Activated naive CD8-positive, alpha-beta T cell treated with anti-CD3 and anti-CD28 coated beads, Interleukin-2, amount 10 ng/mL, durations not matched to agents 7 days and 5 days (primary cell): ENCODE measurements around the gene ZNF444. TPM values are rescaled to one million over a fixed set of nuclear protein-coding genes. Genes with fewer than 3 reads are reported as not detected.

Source experiments
- ATAC-seq: fragments of 150-1000 bp; cut with Tn5 transposase; one replicate; pipeline ENCODE4 v1.10.0; 2021; ENCODE audit warnings: low read depth, moderate library complexity
- POLR2A ChIA-PET: fragments of 350-600 bp; sonication (Branson Sonifier 250); formaldehyde crosslinking; loops from one replicate; lab custom pipeline; 2021; ENCODE audit warnings: antibody characterized with exemption; lab: Charles Lee
- DNase-seq: peaks from one replicate; pipeline ENCODE4 v3.0.0; 2021
- H3K27ac Mint-ChIP-seq: one replicate; pipeline ENCODE4 v1.8.0; 2022; ENCODE audit warnings: mild to moderate bottlenecking, mixed read lengths
- H3K27me3 Mint-ChIP-seq: one replicate; pipeline ENCODE4 v1.8.0; 2022; ENCODE audit warnings: mild to moderate bottlenecking, moderate library complexity, mixed read lengths
- H3K36me3 Mint-ChIP-seq: one replicate; pipeline ENCODE4 v1.8.0; 2021; ENCODE audit warnings: mild to moderate bottlenecking, mixed read lengths
- H3K4me1 Mint-ChIP-seq: one replicate; pipeline ENCODE4 v1.8.0; 2021; ENCODE audit warnings: mixed read lengths
- H3K4me3 Mint-ChIP-seq: one replicate; pipeline ENCODE4 v1.8.0; 2022; ENCODE audit warnings: mild to moderate bottlenecking, moderate library complexity, mixed read lengths
- H3K9me3 Mint-ChIP-seq: one replicate; pipeline ENCODE4 v1.8.0; 2021; ENCODE audit warnings: mixed read lengths
- total RNA-seq, 2 experiments: library from RNA; stranded (reverse); gene quantifications; one replicate each; pipeline ENCODE4 v1.2.3, GENCODE V29; 2021

Gene ZNF444
- total RNA-seq, 2 experiments from 2014 or later, result 31.7 to 37.4 TPM

- Mint-ChIP-seq H3K4me1 (peaks cover 25% of the 10 kb centered on the region), H3K9me3 (no peaks in the 10 kb centered on the region), H3K4me3 (peak overlapping the region; percentile 28), H3K27ac (peak overlapping the region; percentile 42), H3K36me3 (peaks cover 4% of the 10 kb centered on the region), H3K27me3 (no peaks in the 10 kb centered on the region)
- DNase-seq, result peak; percentile 47
- POLR2A ChIA-PET, result interaction anchor here (1.2 to 1.3 kb wide), 2 partner anchors 9 kb away, joined by 3 to 4 read pairs; partner anchors contain the start of gene ZNF787
- ATAC-seq, result peak; percentile 83
Measured at GRCh38 chr19:56111601-56112312, 29.3 kb upstream of the ZNF444 start.

DNA sequence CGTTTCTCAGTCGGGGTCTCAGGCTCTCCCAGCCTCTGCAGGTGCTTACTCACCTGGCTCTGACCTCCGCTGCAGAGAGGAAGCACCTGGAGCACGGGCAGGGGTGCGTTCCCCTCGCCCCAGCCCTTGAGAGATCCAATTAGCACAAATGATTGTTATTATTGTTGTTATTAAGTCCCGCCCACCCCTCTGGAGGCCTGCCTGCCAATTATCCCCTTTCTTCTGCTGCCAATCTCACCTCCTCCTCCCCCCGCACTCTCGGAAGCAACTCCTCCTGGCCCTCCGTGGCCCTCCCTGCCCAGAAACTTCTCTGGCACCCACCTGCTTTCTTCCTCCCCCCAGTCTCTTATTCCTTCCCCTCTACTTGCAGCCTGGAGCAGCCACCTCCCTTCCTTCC, 28.8 kb upstream of the ZNF444 start:
- no peaks in the 10 kb centered on the region for H3K27me3 Mint-ChIP-seq
- peaks cover 23% of the 10 kb centered on the region for H3K4me1 Mint-ChIP-seq
- ATAC-seq (no peak), DNase-seq (no peak)
- peak overlapping the region; percentile 73 for H3K27ac Mint-ChIP-seq
- POLR2A ChIA-PET, result interaction anchor here (1.2 kb wide), 1 partner anchor 8 kb away, joined by 4 read pairs; the partner anchor contains the start of gene ZNF787
- peaks cover 4% of the 10 kb centered on the region for H3K36me3 Mint-ChIP-seq
- H3K4me3 Mint-ChIP-seq, result no peak overlapping the region
- H3K9me3 Mint-ChIP-seq, result no peaks in the 10 kb centered on the region

GRCh38 chr19:56113074-56113632, 27.9 kb upstream of the ZNF444 start:
- Mint-ChIP-seq H3K27me3 (no peaks in the 10 kb centered on the region), H3K9me3 (no peaks in the 10 kb centered on the region), H3K36me3 (peaks cover 4% of the 10 kb centered on the region), H3K4me1 (peaks cover 23% of the 10 kb centered on the region), H3K27ac (no peak overlapping the region), H3K4me3 (peak overlapping the region; percentile 32)
- no peak for ATAC-seq
- no peak for DNase-seq
- POLR2A ChIA-PET, result no interaction called here

- H3K27ac Mint-ChIP-seq, result peak overlapping the region; percentile 64
Measured at GRCh38 chr19:56114051-56114777, 26.9 kb upstream of the ZNF444 start.

DNA sequence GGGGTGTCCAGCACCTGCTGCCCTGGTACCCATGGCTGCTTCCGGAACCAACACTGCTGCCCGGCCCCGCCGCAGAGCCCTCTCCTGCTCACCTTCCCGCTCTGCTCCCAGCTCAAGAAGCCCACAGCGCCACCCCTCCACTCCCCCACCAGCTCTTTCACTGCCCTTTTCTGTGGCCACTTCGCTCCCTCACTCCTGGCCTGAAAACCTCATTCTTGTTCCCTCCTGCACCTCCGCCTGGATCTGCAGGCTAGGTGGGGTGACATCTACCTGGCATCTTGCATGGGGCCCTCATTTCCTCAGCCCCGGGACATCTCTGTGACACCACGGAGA, 26.3 kb upstream of the ZNF444 start:
- Mint-ChIP-seq H3K9me3 (no peaks in the 10 kb centered on the region), H3K36me3 (peaks cover 4% of the 10 kb centered on the region), H3K27ac (peak overlapping the region; percentile 64), H3K4me3 (no peak overlapping the region), H3K4me1 (peaks cover 28% of the 10 kb centered on the region), H3K27me3 (no peaks in the 10 kb centered on the region)
- POLR2A ChIA-PET, result no interaction called here
- no peak for DNase-seq
- ATAC-seq, result no peak

More at GRCh38 chr19:56114051-56114777, 26.9 kb upstream of the ZNF444 start:
- no peak overlapping the region for H3K4me3 Mint-ChIP-seq
- H3K36me3 Mint-ChIP-seq, result peaks cover 4% of the 10 kb centered on the region
- POLR2A ChIA-PET, result no interaction called here
- DNase-seq, result no peak
- ATAC-seq, result no peak
- no peaks in the 10 kb centered on the region for H3K27me3 Mint-ChIP-seq
- H3K4me1 Mint-ChIP-seq, result peaks cover 23% of the 10 kb centered on the region
- H3K9me3 Mint-ChIP-seq, result no peaks in the 10 kb centered on the region

GRCh38 chr19:56115490-56115889, 25.6 kb upstream of the ZNF444 start:
- Mint-ChIP-seq H3K27ac (no peak overlapping the region), H3K4me1 (peaks cover 32% of the 10 kb centered on the region), H3K4me3 (no peak overlapping the region), H3K9me3 (no peaks in the 10 kb centered on the region), H3K36me3 (peaks cover 2% of the 10 kb centered on the region), H3K27me3 (no peaks in the 10 kb centered on the region)
- POLR2A ChIA-PET, result no interaction called here
- no peak for DNase-seq
- ATAC-seq, result no peak

- POLR2A ChIA-PET, result no interaction called here
- ATAC-seq (no peak), DNase-seq (no peak)
- Mint-ChIP-seq H3K36me3 (peaks cover 2% of the 10 kb centered on the region), H3K27ac (peak overlapping the region; percentile 18), H3K4me1 (peaks cover 33% of the 10 kb centered on the region), H3K9me3 (no peaks in the 10 kb centered on the region), H3K27me3 (no peaks in the 10 kb centered on the region), H3K4me3 (no peak overlapping the region)
Measured at GRCh38 chr19:56116606-56117005, 24.5 kb upstream of the ZNF444 start.

DNA sequence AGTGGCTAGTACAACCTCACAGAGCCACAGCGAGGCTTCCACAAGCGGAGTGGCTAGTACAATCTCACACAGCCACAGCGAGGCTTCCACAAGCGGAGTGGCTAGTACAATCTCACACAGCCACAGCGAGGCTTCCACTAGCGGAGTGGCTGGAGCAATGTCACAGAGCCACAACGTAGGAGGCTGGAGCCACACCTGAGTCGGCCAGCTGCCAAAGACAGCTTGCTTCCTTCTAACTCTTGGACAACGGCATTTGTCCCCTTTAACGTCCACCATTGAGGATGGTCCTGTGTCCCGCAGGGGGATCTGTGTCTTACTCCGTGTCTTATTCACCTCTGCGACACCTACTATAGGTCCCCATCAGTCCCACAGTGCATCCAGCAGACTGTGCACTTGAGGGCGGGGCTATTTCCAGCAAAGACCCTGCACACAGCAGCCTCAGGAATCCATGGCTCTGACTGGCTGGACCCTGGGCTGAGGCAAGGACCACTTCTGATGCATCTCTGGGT, 23.7 kb upstream of the ZNF444 start:
- POLR2A ChIA-PET, result no interaction called here
- Mint-ChIP-seq H3K27me3 (no peaks in the 10 kb centered on the region), H3K4me3 (no peak overlapping the region), H3K27ac (no peak overlapping the region), H3K9me3 (no peaks in the 10 kb centered on the region), H3K4me1 (peaks cover 35% of the 10 kb centered on the region), H3K36me3 (peaks cover 2% of the 10 kb centered on the region)
- ATAC-seq (no peak), DNase-seq (no peak)

- POLR2A ChIA-PET, result no interaction called here
- Mint-ChIP-seq H3K27me3 (no peaks in the 10 kb centered on the region), H3K4me3 (no peak overlapping the region), H3K36me3 (peaks cover under 1% of the 10 kb centered on the region), H3K27ac (no peak overlapping the region), H3K9me3 (no peaks in the 10 kb centered on the region), H3K4me1 (peaks cover 32% of the 10 kb centered on the region)
- no peak for DNase-seq
- ATAC-seq, result no peak
Measured at GRCh38 chr19:56117889-56118288, 23.2 kb upstream of the ZNF444 start.

- peak overlapping the region; percentile 91 for H3K4me3 Mint-ChIP-seq
- DNase-seq (no peak), ATAC-seq (no peak)
- peaks cover 28% of the 10 kb centered on the region for H3K4me1 Mint-ChIP-seq
- POLR2A ChIA-PET, result interaction anchor here (1.8 kb wide), 1 partner anchor 21 kb away, joined by 4 read pairs; the partner anchor contains the start of gene ZNF444
- peak overlapping the region; percentile 91 for H3K27ac Mint-ChIP-seq
- no peaks in the 10 kb centered on the region for H3K27me3 Mint-ChIP-seq
- H3K36me3 Mint-ChIP-seq, result no peaks in the 10 kb centered on the region
- peaks cover 1% of the 10 kb centered on the region for H3K9me3 Mint-ChIP-seq
Measured at GRCh38 chr19:56118666-56119581, 22.2 kb upstream of the ZNF444 start.

- POLR2A ChIA-PET, result interaction anchor here (1.8 to 2.1 kb wide), 2 partner anchors 19 to 21 kb away, joined by 4 to 11 read pairs; partner anchors contain the start of gene ZNF444
- no peak for ATAC-seq
- H3K9me3 Mint-ChIP-seq, result peaks cover 1% of the 10 kb centered on the region
- H3K27me3 Mint-ChIP-seq, result no peaks in the 10 kb centered on the region
- no peak for DNase-seq
- H3K27ac Mint-ChIP-seq, result peak overlapping the region; percentile 91
- peaks cover 28% of the 10 kb centered on the region for H3K4me1 Mint-ChIP-seq
- H3K36me3 Mint-ChIP-seq, result no peaks in the 10 kb centered on the region
- peak overlapping the region; percentile 91 for H3K4me3 Mint-ChIP-seq
Measured at GRCh38 chr19:56119582-56119978, 21.5 kb upstream of the ZNF444 start.

GRCh38 chr19:56120002-56120370, 21.1 kb upstream of the ZNF444 start:
- H3K4me1 Mint-ChIP-seq, result peaks cover 27% of the 10 kb centered on the region
- peak overlapping the region; percentile 91 for H3K27ac Mint-ChIP-seq
- DNase-seq (no peak), ATAC-seq (no peak)
- no peaks in the 10 kb centered on the region for H3K36me3 Mint-ChIP-seq
- H3K9me3 Mint-ChIP-seq, result peaks cover 1% of the 10 kb centered on the region
- no peaks in the 10 kb centered on the region for H3K27me3 Mint-ChIP-seq
- POLR2A ChIA-PET, result interaction anchor here (1.8 to 2.1 kb wide), 2 partner anchors 19 to 20 kb away, joined by 4 to 11 read pairs; partner anchors contain the start of gene ZNF444
- H3K4me3 Mint-ChIP-seq, result peak overlapping the region; percentile 91
